Raji (cell line): ENCODE results near the gene PBX4.

Experiments
- POLR2A ChIP-seq: IDR thresholded peaks from 2 replicates; pipeline ENCODE4 v1.6.1; 2011; ENCODE audit warnings: low read depth, low read length, control low read depth; ENCODE audit not compliant: insufficient read depth

The PBX4 gene

DNA sequence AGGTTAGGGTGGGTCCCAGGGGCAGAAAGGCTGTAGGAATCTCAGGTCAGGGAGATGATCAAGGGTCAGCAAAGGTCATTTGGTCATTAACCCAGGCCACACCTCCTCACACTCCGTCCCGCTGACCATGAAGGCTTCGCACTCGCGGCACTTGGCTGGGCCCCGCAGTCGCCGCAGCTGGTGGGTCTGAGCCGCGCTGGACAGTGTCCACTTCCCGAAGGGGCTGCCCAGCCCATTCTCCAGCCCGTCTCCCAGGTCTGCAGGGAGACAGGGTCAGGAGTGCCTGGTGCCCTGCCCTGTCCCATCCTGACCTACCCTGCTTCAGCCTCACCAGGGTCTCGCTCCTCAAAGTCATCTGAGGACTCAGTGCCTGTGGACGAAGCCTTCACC lies 16.8 kb upstream of the PBX4 start:
- no peak for TF ChIP-seq POLR2A

- TF ChIP-seq POLR2A: no peak
These were observed 16.2 kb upstream of the PBX4 start for GRCh38 chr19:19634516-19635312.

- TF ChIP-seq POLR2A: no peak
These were observed 15.4 kb upstream of the PBX4 start for GRCh38 chr19:19633711-19634515.

GRCh38 chr19:19632661-19633060 lies 14.2 kb upstream of the PBX4 start:
- no peak for TF ChIP-seq POLR2A

- TF ChIP-seq POLR2A: no peak
These were observed 12.9 kb upstream of the PBX4 start for GRCh38 chr19:19631346-19631745.

GRCh38 chr19:19630426-19630825 lies 11.9 kb upstream of the PBX4 start:
- TF ChIP-seq POLR2A: no peak

DNA sequence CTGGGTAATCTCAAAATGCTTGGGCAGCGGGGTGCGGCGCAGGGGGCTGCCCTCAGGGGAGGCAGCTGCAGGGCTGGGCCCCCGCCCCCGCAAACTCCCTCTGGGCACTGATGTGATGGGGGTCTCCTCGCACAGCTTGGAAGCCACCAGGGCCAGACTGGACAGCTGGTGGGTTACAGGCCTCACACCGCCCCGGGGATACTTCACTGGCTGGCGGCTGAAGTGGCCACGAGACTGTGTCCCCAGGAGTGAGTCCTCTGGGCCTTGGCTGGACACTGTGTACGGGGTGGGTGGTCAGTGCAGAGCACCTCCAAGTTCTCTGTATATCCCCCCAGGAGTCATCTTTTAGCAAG lies 11.6 kb upstream of the PBX4 start:
- no peak for TF ChIP-seq POLR2A

DNA sequence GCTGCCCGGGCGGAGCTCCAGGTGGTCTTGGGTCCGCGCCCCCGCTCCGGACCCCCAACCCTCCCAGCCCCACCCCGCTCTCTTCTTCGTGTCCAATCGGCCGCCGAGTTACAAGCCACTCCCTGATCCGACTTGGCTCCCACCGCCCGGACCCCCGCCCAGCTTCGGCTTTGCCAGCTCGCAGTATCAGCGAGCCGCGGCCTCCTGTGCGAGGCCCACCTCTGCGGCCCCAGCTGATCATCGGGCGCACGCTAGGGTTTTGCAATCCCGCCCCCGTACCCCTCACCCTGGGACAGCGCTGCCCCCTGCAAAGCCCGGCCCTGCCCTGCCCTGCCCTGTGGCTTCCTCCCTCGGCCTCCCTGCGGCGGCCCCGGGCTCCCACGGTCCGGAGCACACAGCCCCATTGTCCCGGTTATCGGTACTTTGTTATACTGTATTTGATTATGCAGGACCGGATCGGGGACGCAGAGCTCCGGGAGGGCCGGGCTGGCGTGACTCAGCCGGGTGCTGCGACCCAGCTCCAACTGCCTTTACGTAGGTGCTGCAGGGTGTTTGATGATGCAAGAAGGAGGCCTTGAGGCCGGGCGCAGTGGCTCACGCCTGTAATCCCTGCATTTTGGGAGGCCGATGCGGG lies 10.1 kb upstream of the PBX4 start:
- no peak for TF ChIP-seq POLR2A

DNA sequence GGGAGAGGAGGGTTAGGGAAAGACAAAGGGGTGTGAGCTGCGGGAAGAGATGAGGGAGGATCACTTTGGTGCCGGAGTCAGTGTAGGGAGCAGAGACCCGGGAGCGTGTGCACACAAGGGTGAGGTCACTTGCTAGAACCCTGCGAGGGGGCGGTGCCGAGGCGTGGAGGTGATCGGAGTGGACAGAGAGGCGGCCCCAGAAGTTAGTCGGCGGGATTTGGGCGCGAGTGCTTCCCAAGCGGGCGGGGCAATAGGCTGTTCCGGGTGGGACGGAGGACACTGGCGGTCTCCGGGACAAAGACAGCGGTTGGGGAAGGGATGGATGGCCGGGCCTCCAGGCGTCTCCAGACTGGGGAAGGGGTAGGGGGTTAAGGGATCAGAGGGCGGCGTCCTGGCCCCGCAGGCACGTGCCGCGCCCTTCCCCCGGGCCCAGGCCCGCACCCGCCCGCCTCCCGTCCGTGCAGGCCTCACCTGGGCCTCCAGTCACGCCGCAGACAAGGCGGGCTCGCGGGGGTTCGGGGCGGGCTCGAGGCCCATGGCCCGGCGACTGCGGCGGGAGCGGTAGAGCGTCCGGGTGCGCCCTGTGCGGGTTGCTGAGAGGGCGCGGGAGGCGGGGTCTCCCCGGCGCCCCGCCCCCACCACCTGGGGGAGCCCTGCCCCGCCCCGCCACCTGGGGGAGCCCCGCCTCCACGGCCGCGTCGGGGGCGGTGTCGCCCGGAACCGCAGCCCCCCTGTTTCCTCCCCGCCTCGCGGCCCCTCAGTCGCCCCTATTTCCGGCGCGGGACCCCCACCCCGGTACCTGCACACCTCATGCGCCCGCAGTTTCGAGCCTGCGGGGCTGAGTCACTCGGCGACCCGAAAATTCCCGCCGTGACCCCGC lies 9.4 kb upstream of the PBX4 start, which contains the start of gene LPAR2:
LPAR2 (minus strand) TSS at position 600 of the 880 bp plus-strand sequence. CDS start 945 bp downstream, outside the sequence.
- 0 out of 2 replicates have a peak, but pooled peaks have one; percentile 38 for TF ChIP-seq POLR2A

DNA sequence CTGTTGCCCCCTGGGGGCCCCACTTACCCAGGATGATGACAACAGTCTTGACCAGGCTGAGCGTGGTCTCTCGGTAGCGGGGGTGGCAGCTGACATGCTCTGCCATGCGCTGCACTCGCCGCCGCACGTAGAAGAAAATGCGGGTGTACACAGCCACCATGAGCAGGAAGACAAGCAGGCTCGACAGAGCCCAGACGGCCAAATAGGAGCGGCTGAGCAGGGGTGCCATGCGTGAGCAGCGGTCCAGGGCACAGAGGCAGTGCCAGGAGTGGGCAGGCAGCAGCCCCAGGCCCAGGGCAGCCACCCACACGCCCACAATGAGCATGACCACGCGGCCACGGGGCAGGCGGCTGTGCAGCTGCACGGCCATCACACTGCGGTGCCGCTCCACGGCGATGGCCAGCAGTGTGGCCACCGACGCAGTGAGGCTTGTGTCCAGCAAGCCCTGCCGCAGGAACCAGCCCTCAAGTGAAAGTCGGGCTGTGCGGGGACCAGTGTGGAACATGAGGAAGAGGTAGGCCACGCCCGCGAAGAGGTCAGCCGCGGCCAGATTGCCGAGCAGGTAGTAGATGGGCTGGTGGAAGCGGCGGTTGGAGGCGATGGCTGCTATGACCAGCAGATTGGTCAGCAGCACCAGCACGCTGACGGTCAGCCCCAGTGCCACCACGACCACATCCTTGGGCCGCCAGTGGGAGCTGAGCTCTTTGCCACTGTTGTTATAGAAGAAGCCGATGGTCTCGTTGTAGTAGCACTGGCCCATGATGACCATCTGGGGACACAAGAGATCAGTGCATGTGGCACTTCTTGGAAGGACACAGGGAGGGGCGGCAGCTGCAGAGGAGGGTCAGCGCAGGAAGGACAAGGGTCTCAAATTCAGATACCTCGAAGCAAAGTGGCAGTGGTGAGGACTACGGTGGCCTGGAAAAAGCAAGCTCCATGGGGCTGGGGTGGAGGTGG lies 8.3 kb upstream of the PBX4 start:
- TF ChIP-seq POLR2A: no peak

- TF ChIP-seq POLR2A: no peak
These were observed 5.6 kb upstream of the PBX4 start for GRCh38 chr19:19624032-19624570.

GRCh38 chr19:19623383-19623782 lies 4.9 kb upstream of the PBX4 start:
- no peak for TF ChIP-seq POLR2A

DNA sequence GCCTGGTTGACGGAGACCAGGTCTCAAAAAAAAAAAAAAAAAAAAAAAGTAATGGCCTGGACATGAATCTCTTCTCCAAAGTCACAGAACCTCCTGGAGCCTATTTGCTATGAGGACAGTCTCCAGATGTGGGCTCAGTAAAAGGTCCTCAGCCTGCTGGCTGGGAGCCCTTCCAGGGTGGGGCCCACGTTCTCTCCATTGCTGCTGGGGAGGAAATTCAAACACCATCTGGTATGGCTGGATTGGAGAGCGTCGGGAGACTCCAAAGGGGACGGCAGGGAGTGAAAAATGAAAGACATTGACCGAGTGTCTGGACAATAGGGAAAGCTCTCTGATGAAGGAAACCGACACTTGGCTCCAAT lies 1.3 kb upstream of the PBX4 start:
- TF ChIP-seq POLR2A: no peak

GRCh38 chr19:19619181-19619848 lies 828 bp upstream of the PBX4 start:
- TF ChIP-seq POLR2A: no peak
